ENCODE results near the gene SLC1A7. TPM values are rescaled to one million over a fixed set of nuclear protein-coding genes. Genes with fewer than 3 reads are reported as not detected.
A peak's percentile ranks its signal among the peaks of the same experiment; 100 is the strongest.

SLC1A7 gene
- total and polyA plus RNA-seq, 2 of the 13 experiments (the other 11 are each of a cell fraction or from before 2014, with no cell fraction given), result 0.04 to 2.0 TPM

DNA sequence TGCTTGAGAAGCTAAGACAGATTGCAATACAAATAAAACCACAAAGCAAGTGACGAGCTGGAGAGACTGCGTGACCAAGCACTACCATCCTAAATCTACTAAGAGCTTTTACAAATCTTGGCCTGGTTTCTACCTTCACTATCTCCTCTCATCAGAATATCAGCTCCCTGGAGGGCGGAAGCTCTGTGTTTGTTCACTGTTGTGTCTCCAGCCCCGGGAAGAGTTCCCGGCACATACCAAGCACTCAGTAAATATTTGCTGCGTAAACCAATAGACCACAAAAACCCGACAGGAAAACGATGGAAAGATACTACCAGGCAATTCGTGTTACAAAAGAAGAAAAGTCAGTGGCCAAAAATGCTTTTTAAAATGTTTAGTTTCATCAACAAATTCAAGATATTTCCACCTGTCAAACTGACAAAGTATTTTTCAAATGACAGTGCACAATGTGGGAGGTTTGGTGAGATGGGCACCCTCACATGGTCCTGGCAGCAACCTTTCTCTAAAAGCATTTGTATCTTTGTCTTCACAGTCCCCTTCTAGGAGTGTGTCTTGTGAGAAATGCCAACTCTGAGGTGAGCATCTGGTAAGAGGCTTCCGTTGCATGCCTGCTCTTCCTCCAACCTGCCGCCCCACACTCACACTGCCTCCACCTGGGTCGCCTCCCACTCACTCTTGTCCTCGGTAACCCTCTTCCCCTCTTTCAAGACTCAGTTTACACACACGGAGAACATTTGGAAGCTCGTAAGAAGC, 34.7 kb downstream of the SLC1A7 start (continued):
- TF ChIP-seq ZNF773 (CRISPR knock-in tag; IDR thresholded peaks at IDR 0.05; ENCODE audit: borderline replicate concordance) (no peak), MAFK (conservative IDR thresholded peaks at IDR 0.05 in 1 of 2, IDR thresholded peaks at IDR 0.05 in 1 of 2; ENCODE audit: low read length in 2 of 2) (no peak), CEBPB (IDR thresholded peaks at IDR 0.05; ENCODE audit: borderline replicate concordance, low read depth, low read length) (no peak), CBX5 (CRISPR knock-in tag; IDR thresholded peaks at IDR 0.05; ENCODE audit: borderline replicate concordance) (0 out of 2 replicates have a peak, but pooled peaks have one; percentile 65), RBM39 (IDR thresholded peaks at IDR 0.05; ENCODE audit: low read depth, low read length, poor library complexity, severe bottlenecking) (no peak), ZMYM3 (CRISPR knock-in tag; IDR thresholded peaks at IDR 0.05) (peak; percentile 77; the same call in 1 of the 2 replicates), HDAC1 (CRISPR knock-in tag; IDR thresholded peaks at IDR 0.05) (peak; percentile 88), ATM (IDR thresholded peaks at IDR 0.05; ENCODE audit: borderline replicate concordance) (no peak), ZNF354B (CRISPR knock-in tag; IDR thresholded peaks at IDR 0.05) (no peak), ZNF335 (CRISPR knock-in tag; IDR thresholded peaks at IDR 0.05) (no peak), TAF1 (CRISPR knock-in tag; IDR thresholded peaks at IDR 0.05) (peak; percentile 18; the same call in 1 of the 2 replicates), GATAD2A (CRISPR knock-in tag; IDR thresholded peaks at IDR 0.05) (peak; percentile 93), MAZ (IDR thresholded peaks at IDR 0.05; ENCODE audit: borderline replicate concordance, low read depth, low read length) (no peak), MAZ (CRISPR knock-in tag; IDR thresholded peaks at IDR 0.05; ENCODE audit: low read depth) (peak; percentile 41; the same call in 1 of the 2 replicates), ZFP36L1 (CRISPR knock-in tag; IDR thresholded peaks at IDR 0.05) (peak; percentile 49; the same call in 1 of the 2 replicates), ADNP (CRISPR knock-in tag; IDR thresholded peaks at IDR 0.05) (no peak), SIN3B (IDR thresholded peaks at IDR 0.05; ENCODE audit: low read length) (no peak), ZNF775 (CRISPR knock-in tag; IDR thresholded peaks at IDR 0.05; ENCODE audit: borderline replicate concordance) (no peak), ZNF644 (CRISPR knock-in tag; IDR thresholded peaks at IDR 0.05; ENCODE audit: low read depth) (0 out of 2 replicates have a peak, but pooled peaks have one; percentile 10), ZNF501 (CRISPR knock-in tag; IDR thresholded peaks at IDR 0.05) (no peak; the same call in 1 of the 2 replicates), NFIC (IDR thresholded peaks at IDR 0.05; ENCODE audit: low read length) (peak; percentile 94), ZNF263 (CRISPR knock-in tag; IDR thresholded peaks at IDR 0.05) (0 out of 2 replicates have a peak, but pooled peaks have one; percentile 13), BORCS8-MEF2B (CRISPR knock-in tag; IDR thresholded peaks at IDR 0.05) (peak; percentile 68; the same call in 1 of the 2 replicates), NR2F6 (IDR thresholded peaks at IDR 0.05) (peak; percentile 81), NR2F6 (CRISPR knock-in tag; IDR thresholded peaks at IDR 0.05) (peak; percentile 82)
- TF ChIP-seq, protein P1, sequence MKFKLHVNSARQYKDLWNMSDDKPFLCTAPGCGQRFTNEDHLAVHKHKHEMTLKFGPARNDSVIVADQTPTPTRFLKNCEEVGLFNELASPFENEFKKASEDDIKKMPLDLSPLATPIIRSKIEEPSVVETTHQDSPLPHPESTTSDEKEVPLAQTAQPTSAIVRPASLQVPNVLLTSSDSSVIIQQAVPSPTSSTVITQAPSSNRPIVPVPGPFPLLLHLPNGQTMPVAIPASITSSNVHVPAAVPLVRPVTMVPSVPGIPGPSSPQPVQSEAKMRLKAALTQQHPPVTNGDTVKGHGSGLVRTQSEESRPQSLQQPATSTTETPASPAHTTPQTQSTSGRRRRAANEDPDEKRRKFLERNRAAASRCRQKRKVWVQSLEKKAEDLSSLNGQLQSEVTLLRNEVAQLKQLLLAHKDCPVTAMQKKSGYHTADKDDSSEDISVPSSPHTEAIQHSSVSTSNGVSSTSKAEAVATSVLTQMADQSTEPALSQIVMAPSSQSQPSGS (CRISPR knock-in tag; IDR thresholded peaks at IDR 0.05), result peak; percentile 66; the same call in 1 of the 2 replicates
- TF ChIP-seq, protein P2, sequence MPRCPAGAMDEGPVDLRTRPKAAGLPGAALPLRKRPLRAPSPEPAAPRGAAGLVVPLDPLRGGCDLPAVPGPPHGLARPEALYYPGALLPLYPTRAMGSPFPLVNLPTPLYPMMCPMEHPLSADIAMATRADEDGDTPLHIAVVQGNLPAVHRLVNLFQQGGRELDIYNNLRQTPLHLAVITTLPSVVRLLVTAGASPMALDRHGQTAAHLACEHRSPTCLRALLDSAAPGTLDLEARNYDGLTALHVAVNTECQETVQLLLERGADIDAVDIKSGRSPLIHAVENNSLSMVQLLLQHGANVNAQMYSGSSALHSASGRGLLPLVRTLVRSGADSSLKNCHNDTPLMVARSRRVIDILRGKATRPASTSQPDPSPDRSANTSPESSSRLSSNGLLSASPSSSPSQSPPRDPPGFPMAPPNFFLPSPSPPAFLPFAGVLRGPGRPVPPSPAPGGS (CRISPR knock-in tag; IDR thresholded peaks at IDR 0.05), result 0 out of 2 replicates have a peak, but pooled peaks have one; percentile 38
- TF ChIP-seq, protein P3, sequence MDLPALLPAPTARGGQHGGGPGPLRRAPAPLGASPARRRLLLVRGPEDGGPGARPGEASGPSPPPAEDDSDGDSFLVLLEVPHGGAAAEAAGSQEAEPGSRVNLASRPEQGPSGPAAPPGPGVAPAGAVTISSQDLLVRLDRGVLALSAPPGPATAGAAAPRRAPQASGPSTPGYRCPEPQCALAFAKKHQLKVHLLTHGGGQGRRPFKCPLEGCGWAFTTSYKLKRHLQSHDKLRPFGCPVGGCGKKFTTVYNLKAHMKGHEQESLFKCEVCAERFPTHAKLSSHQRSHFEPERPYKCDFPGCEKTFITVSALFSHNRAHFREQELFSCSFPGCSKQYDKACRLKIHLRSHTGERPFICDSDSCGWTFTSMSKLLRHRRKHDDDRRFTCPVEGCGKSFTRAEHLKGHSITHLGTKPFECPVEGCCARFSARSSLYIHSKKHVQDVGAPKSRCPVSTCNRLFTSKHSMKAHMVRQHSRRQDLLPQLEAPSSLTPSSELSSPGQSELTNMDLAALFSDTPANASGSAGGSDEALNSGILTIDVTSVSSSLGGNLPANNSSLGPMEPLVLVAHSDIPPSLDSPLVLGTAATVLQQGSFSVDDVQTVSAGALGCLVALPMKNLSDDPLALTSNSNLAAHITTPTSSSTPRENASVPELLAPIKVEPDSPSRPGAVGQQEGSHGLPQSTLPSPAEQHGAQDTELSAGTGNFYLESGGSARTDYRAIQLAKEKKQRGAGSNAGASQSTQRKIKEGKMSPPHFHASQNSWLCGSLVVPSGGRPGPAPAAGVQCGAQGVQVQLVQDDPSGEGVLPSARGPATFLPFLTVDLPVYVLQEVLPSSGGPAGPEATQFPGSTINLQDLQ (CRISPR knock-in tag; IDR thresholded peaks at IDR 0.05), result no peak

All from HepG2 (cell line).